Spleen (tissue), 11 donors: Measurements from ENCODE around the gene S100A5. TPM values are rescaled to one million over a fixed set of nuclear protein-coding genes. Genes with fewer than 3 reads are reported as not detected.

Experiments used
- DNase-seq: peaks from one replicate; pipeline ENCODE4 v3.0.0-alpha.2; 2020
- H3K27ac ChIP-seq, 8 donors: fragments of 200-600 bp; sonication (generic) in 7 of 8; 1 replicate in 4 of 8; 2 replicates in 4 of 8; pipeline versions ENCODE4 v1.5.0 to v1.8.0; 2016 to 2021; ENCODE audit warnings: inconsistent platforms in 4 of 8, mild to moderate bottlenecking in 4 of 8, moderate library complexity in 1 of 8
- H3K27me3 ChIP-seq, 7 donors: fragments of 200-600 bp; sonication (generic) in 6 of 7; replicated peaks in 1 of 7; 1 replicate in 4 of 7; 2 replicates in 3 of 7; pipeline versions ENCODE4 v1.5.0 to v1.8.0; 2016 to 2021; ENCODE audit warnings: inconsistent platforms in 3 of 7, mild to moderate bottlenecking in 1 of 7
- H3K36me3 ChIP-seq, 6 donors: fragments of 200-600 bp; sonication (generic) in 5 of 6; 1 replicate in 4 of 6; 2 replicates in 2 of 6; pipeline versions ENCODE4 v1.5.0 to v1.8.0; 2016 to 2021; ENCODE audit warnings: inconsistent platforms in 2 of 6
- H3K4me1 ChIP-seq, 6 donors: fragments of 200-600 bp; sonication (generic) in 5 of 6; 1 replicate in 3 of 6; 2 replicates in 3 of 6; pipeline versions ENCODE4 v1.5.0 to v1.8.0; 2016 to 2021; ENCODE audit warnings: inconsistent platforms in 3 of 6
- H3K4me3 ChIP-seq, 8 donors: fragments of 200-600 bp; sonication (generic) in 7 of 8; 1 replicate in 4 of 8; 2 replicates in 4 of 8; pipeline versions ENCODE4 v1.5.0 to v1.8.0; 2016 to 2021; ENCODE audit warnings: inconsistent platforms in 4 of 8, mild to moderate bottlenecking in 4 of 8, moderate library complexity in 2 of 8
- H3K9me3 ChIP-seq, 8 donors: fragments of 200-600 bp; sonication (generic) in 7 of 8; 1 replicate in 4 of 8; 2 replicates in 4 of 8; pipeline versions ENCODE4 v1.5.0 to v1.8.0; 2016 to 2021; ENCODE audit warnings: inconsistent platforms in 4 of 8
- POLR2A ChIP-seq, 3 donors: fragments of 450-650 bp; IDR thresholded peaks; one replicate each; pipeline ENCODE4 v1.5.1; 2017; ENCODE audit warnings: antibody characterized with exemption in 3 of 3, mild to moderate bottlenecking in 1 of 3
- POLR2AphosphoS5 ChIP-seq, 3 donors: sonication (generic); formaldehyde crosslinking; IDR thresholded peaks; one replicate each; pipeline ENCODE4 v1.5.1; 2017; ENCODE audit warnings: antibody characterized with exemption in 3 of 3
- WGBS, 5 donors: extraction: QIAGEN DNeasy Blood & Tissue Kit in 3 of 5; methylation state at CpG; one replicate each; pipeline versions ENCODE4 v1.1.5 to v1.1.7; 2013 to 2018; 5-methylcytosine and 5-hydroxymethylcytosine counted together
- intact Hi-C: fragments of 100-400 bp; cut with DNase I; formaldehyde crosslinking; loops from one replicate; pipeline ENCODE4 v1.15.0; 2023; ENCODE audit warnings: low total_unique reads
- polyA plus RNA-seq, 3 donors: library from polyadenylated mRNA; stranded (reverse); fragments of 200-250 nt; gene quantifications; one replicate each; pipeline ENCODE4 v1.2.1, GENCODE V29; 2013
- total RNA-seq, 7 donors: library from RNA; depleted of rRNA in 3 of 7; stranded (reverse); fragments of >200 nt in 3 of 7; fragmentation: NEBNext Ultra II Directional in 4 of 7; extraction: Animal tissue kit (Norgen Biotek cat#: 25700) in 4 of 7; gene quantifications; one replicate each; pipeline versions ENCODE4 v1.1.0 to v1.2.1, GENCODE V29; 2016 to 2021
- TF ChIP-seq, protein P1 (sequence below), 11 experiments: fragments of 200-600 bp in 7 of 11; fragments of 450-650 bp in 4 of 11; sonication (generic) in 4 of 11; IDR thresholded peaks in 8 of 11; conservative IDR thresholded peaks in 3 of 11; 1 replicate in 7 of 11; 2 replicates in 4 of 11; pipeline versions ENCODE4 v1.4.0 to v1.8.0; 2016 to 2021; ENCODE audit warnings: antibody characterized with exemption in 11 of 11, inconsistent platforms in 4 of 11, mild to moderate bottlenecking in 1 of 11
- donor health status: healthy with polysubstance abuse.
- donor health status: DM: no; HTN: no; CAD: no; lungs with moderate emphysema.
- donor health status: DM: no; HTN: no; CAD: no.
- donor health status: Bipolar disorder and iron deficiency.
- donor health status: healthy.
- donor health status: DM: no; HTN: no; CAD: no.
- donor health status: DM: yes; HTN: yes; CAD: no.

Gene S100A5
- total and polyA plus RNA-seq, 10 donors: 0.32 to 2.8 (median 0.46) TPM; not detected in 7

GRCh38 chr1:153493343-153493960 is 47.3 kb downstream of the S100A5 start:
- Histone ChIP-seq H3K27ac (no peak overlapping the region), H3K4me1 (peaks cover 0 to 10% (median 5%) of the 10 kb centered on the region in 6 donors), H3K27me3 (peaks cover 0 to 20% (median 0%) of the 10 kb centered on the region in 7 donors), H3K36me3 (no peaks in the 10 kb centered on the region), H3K4me3 (no peak overlapping the region), H3K9me3 (no peaks in the 10 kb centered on the region)
- no peak for DNase-seq
- TF ChIP-seq POLR2AphosphoS5 (IDR thresholded peaks at IDR 0.05) (no peak), POLR2A (IDR thresholded peaks at IDR 0.05) (no peak)
- TF ChIP-seq, protein P1, sequence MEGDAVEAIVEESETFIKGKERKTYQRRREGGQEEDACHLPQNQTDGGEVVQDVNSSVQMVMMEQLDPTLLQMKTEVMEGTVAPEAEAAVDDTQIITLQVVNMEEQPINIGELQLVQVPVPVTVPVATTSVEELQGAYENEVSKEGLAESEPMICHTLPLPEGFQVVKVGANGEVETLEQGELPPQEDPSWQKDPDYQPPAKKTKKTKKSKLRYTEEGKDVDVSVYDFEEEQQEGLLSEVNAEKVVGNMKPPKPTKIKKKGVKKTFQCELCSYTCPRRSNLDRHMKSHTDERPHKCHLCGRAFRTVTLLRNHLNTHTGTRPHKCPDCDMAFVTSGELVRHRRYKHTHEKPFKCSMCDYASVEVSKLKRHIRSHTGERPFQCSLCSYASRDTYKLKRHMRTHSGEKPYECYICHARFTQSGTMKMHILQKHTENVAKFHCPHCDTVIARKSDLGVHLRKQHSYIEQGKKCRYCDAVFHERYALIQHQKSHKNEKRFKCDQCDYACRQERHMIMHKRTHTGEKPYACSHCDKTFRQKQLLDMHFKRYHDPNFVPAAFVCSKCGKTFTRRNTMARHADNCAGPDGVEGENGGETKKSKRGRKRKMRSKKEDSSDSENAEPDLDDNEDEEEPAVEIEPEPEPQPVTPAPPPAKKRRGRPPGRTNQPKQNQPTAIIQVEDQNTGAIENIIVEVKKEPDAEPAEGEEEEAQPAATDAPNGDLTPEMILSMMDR (IDR thresholded peaks at IDR 0.05 in 8 of 11, conservative IDR thresholded peaks at IDR 0.05 in 3 of 11): no peak
- intact Hi-C loops: no loop called here
- WGBS, 5 donors: 72 to 86% (median 79%) methylated on average over 6 of the region's 6 CpGs

DNA sequence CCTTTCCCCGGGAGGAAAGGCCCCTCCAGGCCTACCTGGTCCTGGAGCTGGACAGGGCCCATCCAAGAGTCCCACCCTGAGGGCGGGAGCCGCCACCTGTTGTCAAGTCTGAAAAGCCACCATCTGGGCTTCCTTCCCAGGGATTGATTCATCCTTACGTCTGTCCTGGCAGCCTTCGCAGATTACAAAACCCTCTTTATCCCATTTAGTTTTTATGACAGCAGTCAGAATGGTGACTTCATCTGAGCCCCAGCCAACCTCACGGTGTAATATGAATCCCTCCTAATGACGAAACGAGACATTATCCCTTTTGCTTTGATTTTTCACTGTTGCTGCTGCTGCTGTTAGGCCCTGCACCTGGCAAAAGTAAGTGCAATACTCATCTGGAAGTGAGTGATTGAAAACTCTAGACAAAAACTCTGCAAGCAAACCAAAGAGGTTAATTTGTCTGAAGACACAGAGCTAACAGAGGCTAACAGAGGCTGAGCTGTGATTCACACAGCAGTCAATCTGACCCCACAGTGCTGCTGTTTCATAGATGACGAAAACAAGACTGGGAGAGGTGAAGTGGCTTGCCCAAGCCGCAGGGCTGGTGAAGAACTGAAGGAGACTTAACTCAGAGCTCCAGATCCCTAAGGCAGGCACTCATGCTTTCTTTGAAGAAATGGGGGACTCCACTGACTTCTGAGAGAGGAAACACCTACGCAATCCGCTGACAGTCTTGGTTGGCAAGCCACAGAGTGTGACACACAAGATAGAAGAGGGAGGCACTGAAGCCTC is 50.3 kb downstream of the S100A5 start:
- Histone ChIP-seq H3K4me1 (peaks cover 0 to 10% (median 5%) of the 10 kb centered on the region in 6 donors), H3K9me3 (no peaks in the 10 kb centered on the region), H3K27me3 (peaks cover 0 to 21% (median 0%) of the 10 kb centered on the region in 7 donors), H3K4me3 (no peak overlapping the region), H3K27ac (no peak overlapping the region), H3K36me3 (no peaks in the 10 kb centered on the region)
- intact Hi-C loops: no loop called here
- 53 to 69% (median 62%) methylated on average over 12 of the region's 12 CpGs for WGBS, 5 donors
- no peak for TF ChIP-seq POLR2AphosphoS5 (IDR thresholded peaks at IDR 0.05)
- no peak for TF ChIP-seq POLR2A (IDR thresholded peaks at IDR 0.05)
- TF ChIP-seq, protein P1 (IDR thresholded peaks at IDR 0.05 in 8 of 11, conservative IDR thresholded peaks at IDR 0.05 in 3 of 11): no peak
- DNase-seq: no peak

DNA sequence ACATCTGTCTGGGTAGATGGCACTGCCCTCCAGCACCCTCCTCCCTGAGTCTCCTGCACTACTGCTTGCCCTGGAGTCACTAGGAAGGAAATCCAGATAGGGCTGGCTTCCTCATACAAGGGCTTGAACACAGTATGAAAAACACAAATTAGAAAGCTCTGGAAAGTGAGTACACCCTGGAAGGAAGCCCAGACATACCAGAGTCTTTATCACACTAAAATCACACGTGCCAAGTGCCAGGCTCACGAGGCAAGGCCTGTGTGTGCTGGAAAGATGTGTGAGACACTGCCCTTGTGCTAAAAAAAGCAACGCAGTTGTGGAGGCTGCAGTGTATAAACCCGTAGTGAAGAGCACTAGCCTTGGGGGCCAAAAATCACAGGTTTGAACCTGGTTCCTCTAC is 52.0 kb downstream of the S100A5 start:
- Histone ChIP-seq H3K9me3 (no peaks in the 10 kb centered on the region), H3K4me1 (no peaks in the 10 kb centered on the region), H3K27me3 (peaks cover 0 to 32% (median 0%) of the 10 kb centered on the region in 7 donors), H3K4me3 (no peak overlapping the region), H3K27ac (no peak overlapping the region), H3K36me3 (no peaks in the 10 kb centered on the region)
- intact Hi-C loops: no loop called here
- DNase-seq: no peak
- TF ChIP-seq, protein P1 (IDR thresholded peaks at IDR 0.05 in 8 of 11, conservative IDR thresholded peaks at IDR 0.05 in 3 of 11): no peak
- TF ChIP-seq POLR2A (IDR thresholded peaks at IDR 0.05) (no peak), POLR2AphosphoS5 (IDR thresholded peaks at IDR 0.05) (no peak)
- 24 to 49% (median 28%) methylated on average over 4 of the region's 4 CpGs for WGBS, 5 donors

DNA sequence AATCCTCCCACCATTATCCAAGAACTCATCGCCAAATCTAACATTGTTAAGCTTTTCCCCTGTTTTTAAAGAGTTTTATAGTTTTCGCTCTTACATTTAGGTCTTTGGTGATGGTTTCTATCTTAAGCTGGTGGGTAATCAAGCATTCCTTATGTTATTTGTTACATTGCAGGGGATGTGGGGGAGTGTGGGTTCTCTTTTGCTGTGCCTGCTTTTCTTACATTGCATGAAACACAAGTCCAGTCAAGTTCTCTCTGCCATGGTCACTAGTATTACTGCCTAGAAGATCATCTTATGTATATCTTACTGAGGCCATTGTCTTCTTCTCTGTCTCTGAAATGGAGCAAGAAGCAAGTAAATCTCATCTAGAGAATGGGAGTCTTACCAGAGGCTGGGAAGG is 53.0 kb downstream of the S100A5 start:
- Histone ChIP-seq H3K9me3 (no peaks in the 10 kb centered on the region), H3K4me3 (no peak overlapping the region), H3K27ac (no peak overlapping the region), H3K27me3 (peaks cover 0 to 42% (median 3%) of the 10 kb centered on the region in 7 donors), H3K36me3 (no peaks in the 10 kb centered on the region), H3K4me1 (no peaks in the 10 kb centered on the region)
- TF ChIP-seq, protein P1 (IDR thresholded peaks at IDR 0.05 in 8 of 11, conservative IDR thresholded peaks at IDR 0.05 in 3 of 11): no peak
- no peak for TF ChIP-seq POLR2A (IDR thresholded peaks at IDR 0.05)
- no peak for TF ChIP-seq POLR2AphosphoS5 (IDR thresholded peaks at IDR 0.05)
- intact Hi-C loops: no loop called here
- DNase-seq: no peak
- 90 to 100% (median 98%) methylated on average over 2 of the region's 2 CpGs for WGBS, 5 donors
